Caco-2 (cell line): Measurements from ENCODE around the gene GRIK3. TPM values are rescaled to one million over a fixed set of nuclear protein-coding genes. Genes with fewer than 3 reads are reported as not detected.

Experiments
- BruUV-seq: library from RNA; stranded (reverse); fragments of 400-500 nt; replicated peaks from 2 replicates; lab custom pipeline; 2021; lab: Mats Ljungman, UMichigan
- CTCF ChIA-PET: fragments of 300-600 bp; sonication (Branson Sonifier 250); formaldehyde crosslinking; loops from one replicate; lab custom pipeline; 2022; ENCODE audit warnings: antibody characterized with exemption; lab: Charles Lee
- POLR2A ChIA-PET: fragments of 300-600 bp; sonication (Branson Sonifier 250); formaldehyde crosslinking; loops from one replicate; lab custom pipeline; 2022; ENCODE audit warnings: antibody characterized with exemption; lab: Charles Lee
- DNase-seq, 2 experiments: peaks; one replicate each; pipeline versions ENCODE4 v3.0.0 to v3.0.0-alpha.2; 2020 to 2022
- H3K27me3 ChIP-seq: replicated peaks from 2 replicates; pipeline ENCODE4 v1.6.0; 2011; ENCODE audit warnings: low read length; ENCODE audit not compliant: control insufficient read depth, insufficient read depth
- H3K36me3 ChIP-seq: 2 replicates; pipeline ENCODE4 v1.5.1; 2011; ENCODE audit warnings: low read length; ENCODE audit not compliant: control insufficient read depth, insufficient read depth
- H3K4me1 ChIP-seq: fragments of 250-450 bp; sonication (Bioruptor Pico); 2 replicates; pipeline ENCODE4 v1.5.1; 2020; ENCODE audit warnings: mild to moderate bottlenecking
- H3K4me3 ChIP-seq: 2 replicates; pipeline ENCODE4 v1.5.1; 2011; ENCODE audit warnings: low read depth, mild to moderate bottlenecking, control low read depth, low read length
- H3K9me3 ChIP-seq: fragments of 250-450 bp; sonication (Bioruptor Pico); 2 replicates; pipeline ENCODE4 v1.5.1; 2020; ENCODE audit warnings: mild to moderate bottlenecking, moderate library complexity
- H3K27ac Mint-ChIP-seq: one replicate; pipeline ENCODE4 v1.8.0; 2022; ENCODE audit warnings: mixed read lengths; ENCODE audit not compliant: unreplicated experiment
- H3K27me3 Mint-ChIP-seq: one replicate; pipeline ENCODE4 v1.8.0; 2022; ENCODE audit warnings: mixed read lengths; ENCODE audit not compliant: insufficient read depth, unreplicated experiment
- H3K36me3 Mint-ChIP-seq: one replicate; pipeline ENCODE4 v1.8.0; 2022; ENCODE audit warnings: mild to moderate bottlenecking, mixed read lengths; ENCODE audit not compliant: insufficient read depth, unreplicated experiment
- H3K4me1 Mint-ChIP-seq: one replicate; pipeline ENCODE4 v1.8.0; 2022; ENCODE audit warnings: low read depth, mixed read lengths; ENCODE audit not compliant: unreplicated experiment
- H3K4me3 Mint-ChIP-seq: one replicate; pipeline ENCODE4 v1.8.0; 2022; ENCODE audit warnings: mild to moderate bottlenecking, moderate library complexity, mixed read lengths; ENCODE audit not compliant: unreplicated experiment
- H3K9me3 Mint-ChIP-seq: one replicate; pipeline ENCODE4 v1.8.0; 2022; ENCODE audit warnings: mixed read lengths; ENCODE audit not compliant: unreplicated experiment
- CTCF ChIP-seq, 2 experiments: fragments of 200-600 bp in 1 of 2; IDR thresholded peaks; 1 replicate in 1 of 2; 2 replicates in 1 of 2; pipeline versions ENCODE4 v1.5.1 to v1.8.0; 2011 to 2022; ENCODE audit warnings: antibody characterized with exemption in 1 of 2, control low read depth in 1 of 2, inconsistent platforms in 1 of 2, low read depth in 1 of 2, low read length in 1 of 2, mild to moderate bottlenecking in 1 of 2, moderate library complexity in 1 of 2; ENCODE audit not compliant: insufficient read depth in 1 of 2, severe bottlenecking in 1 of 2, unreplicated experiment in 1 of 2
- intact Hi-C: fragments of 100-400 bp; cut with micrococcal nuclease; formaldehyde crosslinking; loops from one replicate; pipeline ENCODE4 v1.10.0; 2022; ENCODE audit not compliant: unreplicated experiment
- total RNA-seq: library from RNA; stranded (reverse); gene quantifications from 2 replicates; pipeline ENCODE4 v1.2.3, GENCODE V29; 2022

Gene GRIK3
- total RNA-seq, 1 experiment from 2014 or later, result not detected

GRCh38 chr1:37006132-37006868 lies 28.0 kb downstream of the GRIK3 start:
- no peak overlapping the region for H3K4me3 ChIP-seq
- Mint-ChIP-seq H3K27me3 (peaks cover 19% of the 10 kb centered on the region), H3K27ac (no peak overlapping the region), H3K36me3 (no peaks in the 10 kb centered on the region), H3K9me3 (no peaks in the 10 kb centered on the region), H3K4me3 (no peak overlapping the region), H3K4me1 (no peaks in the 10 kb centered on the region)
- POLR2A ChIA-PET, result no interaction called here
- no peak for TF ChIP-seq CTCF (IDR thresholded peaks at IDR 0.05; ENCODE audit: insufficient read depth in 1 of 2, low read depth in 1 of 2, low read length in 1 of 2, severe bottlenecking in 1 of 2, unreplicated experiment in 1 of 2)
- no peak for DNase-seq
- H3K27me3 ChIP-seq, result no peaks in the 10 kb centered on the region
- no peaks in the 10 kb centered on the region for H3K36me3 ChIP-seq
- no peaks in the 10 kb centered on the region for H3K9me3 ChIP-seq
- no TSS peak for BruUV-seq
- intact Hi-C loops, result no loop called here
- H3K4me1 ChIP-seq, result no peaks in the 10 kb centered on the region
- CTCF ChIA-PET, result no interaction called here

GRCh38 chr1:37002898-37003297 lies 31.4 kb downstream of the GRIK3 start:
- no peak for TF ChIP-seq CTCF (IDR thresholded peaks at IDR 0.05; ENCODE audit: insufficient read depth in 1 of 2, low read depth in 1 of 2, low read length in 1 of 2, severe bottlenecking in 1 of 2, unreplicated experiment in 1 of 2)
- ChIA-PET CTCF (no interaction called here), POLR2A (no interaction called here)
- no TSS peak for BruUV-seq
- peaks cover 6% of the 10 kb centered on the region for H3K36me3 Mint-ChIP-seq
- Histone ChIP-seq H3K9me3 (no peaks in the 10 kb centered on the region), H3K4me1 (no peaks in the 10 kb centered on the region), H3K4me3 (no peak overlapping the region), H3K27me3 (no peaks in the 10 kb centered on the region; the same call in 1 of the 2 replicates), H3K36me3 (no peaks in the 10 kb centered on the region)
- DNase-seq, result no peak
- H3K27me3 Mint-ChIP-seq, result peaks cover 13% of the 10 kb centered on the region
- H3K27ac Mint-ChIP-seq, result no peak overlapping the region
- no peaks in the 10 kb centered on the region for H3K9me3 Mint-ChIP-seq
- intact Hi-C loops, result no loop called here
- no peak overlapping the region for H3K4me3 Mint-ChIP-seq
- H3K4me1 Mint-ChIP-seq, result no peaks in the 10 kb centered on the region

- DNase-seq, result no peak
- no peaks in the 10 kb centered on the region for H3K9me3 ChIP-seq
- CTCF ChIA-PET, result interaction anchor here (0.6 kb wide), 1 partner anchor 425 kb away, joined by 3 read pairs; no protein-coding TSS in a partner anchor
Measured at GRCh38 chr1:37001703-37002102, 32.6 kb downstream of the GRIK3 start.

More at GRCh38 chr1:37001703-37002102, 32.6 kb downstream of the GRIK3 start:
- Mint-ChIP-seq H3K36me3 (peaks cover 6% of the 10 kb centered on the region), H3K27ac (no peak overlapping the region), H3K4me1 (no peaks in the 10 kb centered on the region), H3K4me3 (no peak overlapping the region), H3K9me3 (no peaks in the 10 kb centered on the region), H3K27me3 (peaks cover 13% of the 10 kb centered on the region)
- H3K4me3 ChIP-seq, result no peak overlapping the region
- no TSS peak for BruUV-seq
- TF ChIP-seq CTCF (IDR thresholded peaks at IDR 0.05; ENCODE audit: insufficient read depth in 1 of 2, low read depth in 1 of 2, low read length in 1 of 2, severe bottlenecking in 1 of 2, unreplicated experiment in 1 of 2), result no peak
- no peaks in the 10 kb centered on the region for H3K4me1 ChIP-seq
- POLR2A ChIA-PET, result no interaction called here
- H3K36me3 ChIP-seq, result no peaks in the 10 kb centered on the region
- intact Hi-C loops, result no loop called here
- no peaks in the 10 kb centered on the region; the same call in 1 of the 2 replicates for H3K27me3 ChIP-seq
